Tibial nerve (tissue), 4 donors: Measurements from ENCODE around the gene MED15.

Experiments
- CTCF ChIP-seq, 5 experiments: fragments of 200-600 bp in 3 of 5; fragments of 450-650 bp in 2 of 5; sonication (generic) in 3 of 5; IDR thresholded peaks; one replicate each; pipeline ENCODE4 v1.5.1; 2016 to 2019; ENCODE audit warnings: antibody characterized with exemption in 5 of 5, mild to moderate bottlenecking in 3 of 5, moderate library complexity in 2 of 5
- EP300 ChIP-seq, 2 donors: sonication (generic); formaldehyde crosslinking; IDR thresholded peaks; one replicate each; pipeline ENCODE4 v1.6.1; 2017; ENCODE audit warnings: antibody characterized with exemption in 2 of 2, mild to moderate bottlenecking in 1 of 2

GRCh38 chr22:20611418-20611817 is 104.0 kb downstream of the MED15 start:
- TF ChIP-seq CTCF (IDR thresholded peaks at IDR 0.05) (no peak), EP300 (IDR thresholded peaks at IDR 0.05) (no peak)
